A549 (cell line): ENCODE results near the gene TESMIN. TPM values are rescaled to one million over a fixed set of nuclear protein-coding genes. Genes with fewer than 3 reads are reported as not detected.

Experiments
- ATAC-seq, 2 experiments: fragments of 200-7000 bp in 1 of 2; fragments of >200 bp in 1 of 2; cut with Nextera tagmentation in 1 of 2; cut with Tn5 transposase in 1 of 2; 3 replicates each; pipeline versions ENCODE4 v1.8.0 to v1.9.1; 2018 to 2020; ENCODE audit warnings: mild to moderate bottlenecking in 1 of 2, moderate library complexity in 1 of 2
- CTCF ChIA-PET: fragments of 300-600 bp; sonication (Branson Sonifier 250); formaldehyde crosslinking; extraction: SDS; loops from one replicate; lab custom pipeline; 2021; ENCODE audit warnings: antibody characterized with exemption, inconsistent platforms; lab: Yijun Ruan, JAX
- POLR2A ChIA-PET: fragments of 350-600 bp; formaldehyde crosslinking; extraction: SDS; loops from one replicate; lab custom pipeline; 2021; ENCODE audit warnings: antibody characterized with exemption, inconsistent platforms; lab: Yijun Ruan, JAX
- DNase-seq, 2 experiments: peaks; one replicate each; pipeline versions ENCODE4 v3.0.0 to v3.0.0-alpha.2; 2011 to 2016; ENCODE audit warnings: low read depth in 1 of 2, low spot score in 1 of 2
- FAIRE-seq: peaks from 2 replicates; lab custom pipeline; 2011; peaks lifted over from hg19 to GRCh38; lab: Jason Lieb, UNC
- H3K27ac ChIP-seq, 2 experiments: fragments of >200 bp; sonication (Bioruptor Twin); formaldehyde crosslinking; 3 replicates each; pipeline ENCODE4 v1.5.1; 2016 to 2017
- H3K4me1 ChIP-seq: fragments of >200 bp; sonication (Bioruptor Twin); formaldehyde crosslinking; 3 replicates; pipeline ENCODE4 v1.6.1; 2016
- H3K4me2 ChIP-seq: fragments of >200 bp; sonication (Bioruptor Twin); formaldehyde crosslinking; 3 replicates; pipeline ENCODE4 v1.6.1; 2016
- H3K4me3 ChIP-seq: fragments of >200 bp; sonication (Bioruptor Twin); formaldehyde crosslinking; 3 replicates; pipeline ENCODE4 v1.5.1; 2016
- H3K9me3 ChIP-seq: fragments of >200 bp; sonication (Bioruptor Twin); formaldehyde crosslinking; 3 replicates; pipeline ENCODE4 v1.6.1; 2016
- CBX2 ChIP-seq: fragments of 200-600 bp; sonication (generic); IDR thresholded peaks from 2 replicates; pipeline ENCODE4 v1.6.1; 2016; ENCODE audit warnings: low read depth, mild to moderate bottlenecking, borderline replicate concordance
- CBX8 ChIP-seq: fragments of 200-600 bp; sonication (generic); IDR thresholded peaks from 2 replicates; pipeline ENCODE4 v1.6.1; 2016
- CEBPB ChIP-seq, 2 experiments: fragments of >200 bp in 1 of 2; sonication (Bioruptor Twin) in 1 of 2; formaldehyde crosslinking in 1 of 2; IDR thresholded peaks; 2 replicates each; pipeline ENCODE4 v1.6.1; 2012 to 2016
- CHD2 ChIP-seq: fragments of 150-350 bp; IDR thresholded peaks from 2 replicates; pipeline ENCODE4 v1.6.1; 2014; ENCODE audit warnings: low read length; ENCODE audit not compliant: partially characterized antibody
- CHD4 ChIP-seq: fragments of 200-600 bp; sonication (generic); IDR thresholded peaks from 2 replicates; pipeline ENCODE4 v1.6.1; 2016; ENCODE audit warnings: antibody characterized with exemption, mild to moderate bottlenecking, borderline replicate concordance
- HOXA7 ChIP-seq: fragments of 250-450 bp; sonication (Bioruptor Pico); IDR thresholded peaks from 2 replicates; pipeline ENCODE4 v1.5.0; 2020; ENCODE audit warnings: mild to moderate bottlenecking, moderate library complexity
- KDM1A ChIP-seq: fragments of 200-600 bp; sonication (generic); IDR thresholded peaks from 2 replicates; pipeline ENCODE4 v1.6.1; 2016; ENCODE audit warnings: low read depth, mild to moderate bottlenecking
- MAFK ChIP-seq: fragments of 450-650 bp; IDR thresholded peaks from 2 replicates; pipeline ENCODE4 v1.6.1; 2014; ENCODE audit not compliant: partially characterized antibody
- MAZ ChIP-seq: fragments of 150-350 bp; IDR thresholded peaks from 2 replicates; pipeline ENCODE4 v1.6.1; 2014; ENCODE audit warnings: antibody characterized with exemption, low read depth, low read length, borderline replicate concordance
- NFE2L2 ChIP-seq: fragments of 150-350 bp; conservative IDR thresholded peaks from 2 replicates; pipeline ENCODE4 v1.6.1; 2014; ENCODE audit warnings: low read length
- PHF8 ChIP-seq: fragments of 200-600 bp; sonication (generic); IDR thresholded peaks from 2 replicates; pipeline ENCODE4 v1.6.1; 2016; ENCODE audit warnings: low read depth, mild to moderate bottlenecking, antibody characterized with exemption, moderate library complexity, borderline replicate concordance
- RAD21 ChIP-seq, 2 experiments: fragments of >200 bp in 1 of 2; sonication (Bioruptor Twin) in 1 of 2; formaldehyde crosslinking in 1 of 2; IDR thresholded peaks in 1 of 2; conservative IDR thresholded peaks in 1 of 2; 2 replicates in 1 of 2; 3 replicates in 1 of 2; pipeline ENCODE4 v1.6.1; 2012 to 2018; ENCODE audit warnings: inconsistent platforms in 1 of 2
- RCOR1 ChIP-seq: fragments of 150-350 bp; IDR thresholded peaks from 2 replicates; pipeline ENCODE4 v1.6.1; 2014; ENCODE audit warnings: antibody characterized with exemption, low read length, low read depth
- RFX5 ChIP-seq: fragments of 450-650 bp; IDR thresholded peaks from 2 replicates; pipeline ENCODE4 v1.7.1; 2014; ENCODE audit warnings: antibody characterized with exemption, mild to moderate bottlenecking, moderate library complexity
- RNF2 ChIP-seq: fragments of 200-600 bp; sonication (generic); IDR thresholded peaks from 2 replicates; pipeline ENCODE4 v1.6.1; 2016; ENCODE audit warnings: low read depth, mild to moderate bottlenecking, antibody characterized with exemption, moderate library complexity, borderline replicate concordance
- TFCP2L1 ChIP-seq: fragments of 250-450 bp; sonication (Bioruptor Pico); IDR thresholded peaks from 2 replicates; pipeline ENCODE4 v1.5.0; 2021; ENCODE audit warnings: mild to moderate bottlenecking
- TP53 ChIP-seq: fragments of 250-450 bp; sonication (Bioruptor Pico); IDR thresholded peaks from 2 replicates; pipeline ENCODE4 v1.5.0; 2021; ENCODE audit warnings: mild to moderate bottlenecking, moderate library complexity
- ZFP36 ChIP-seq: fragments of 450-650 bp; IDR thresholded peaks from 2 replicates; pipeline ENCODE4 v1.6.1; 2014; ENCODE audit warnings: borderline replicate concordance; ENCODE audit not compliant: partially characterized antibody
- WGBS: methylation state at CpG from one replicate; pipeline ENCODE4 v1.1.6; 2017; ENCODE audit errors: missing lambda C conversion rate; 5-methylcytosine and 5-hydroxymethylcytosine counted together
- polyA plus RNA-seq, 4 experiments: library from polyadenylated mRNA; depleted of rRNA in 3 of 4; stranded (reverse); fragments of >200 nt; fragmentation: RNase III in 1 of 4; extraction: RNeasy Plus Mini Kit Qiagen cat#74134 plus additional on column Dnase treatment in 1 of 4; gene quantifications; 2 replicates in 3 of 4; 3 replicates in 1 of 4; pipeline ENCODE4 v1.2.3, GENCODE V29; 2011 to 2017
- TF ChIP-seq, protein P1 (sequence below): fragments of 450-650 bp; IDR thresholded peaks from 2 replicates; pipeline ENCODE4 v1.6.1; 2014; ENCODE audit warnings: antibody characterized with exemption
- TF ChIP-seq, protein P2 (sequence below): IDR thresholded peaks from 2 replicates; pipeline ENCODE4 v1.6.1; 2012
- TF ChIP-seq, protein P3 (sequence below): fragments of >200 bp; sonication (Bioruptor Twin); formaldehyde crosslinking; IDR thresholded peaks from 2 replicates; pipeline ENCODE4 v1.6.1; 2016
- TF ChIP-seq, protein P4 (sequence below): fragments of 200-600 bp; sonication (generic); IDR thresholded peaks from 2 replicates; pipeline ENCODE4 v1.6.1; 2016; ENCODE audit warnings: antibody characterized with exemption, mild to moderate bottlenecking, moderate library complexity

TESMIN gene
- polyA plus RNA-seq, 2 of the 4 experiments (the other 2 are of a cell fraction) = 4.5 to 5.2 TPM

DNA sequence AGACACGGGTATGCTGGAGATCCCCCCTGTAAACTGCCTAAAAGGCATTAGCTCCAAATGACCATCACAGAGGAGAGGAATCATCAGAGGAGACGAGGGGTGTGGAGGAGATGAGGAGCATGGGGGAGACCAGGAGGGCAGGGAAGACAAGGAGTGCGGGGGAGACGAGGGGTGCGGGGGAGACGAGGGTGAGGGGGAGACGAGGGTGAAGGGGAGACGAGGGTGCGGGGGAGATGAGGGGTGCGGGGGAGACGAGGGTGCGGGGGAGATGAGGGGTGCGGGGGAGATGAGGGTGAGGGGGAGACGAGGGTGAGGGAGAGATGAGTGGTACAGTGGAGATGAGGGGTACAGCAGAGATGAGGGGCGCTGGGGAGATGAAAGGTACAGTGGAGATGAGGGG, 84.5 kb downstream of the TESMIN start:
- H3K4me3 ChIP-seq = no peak overlapping the region
- no peak overlapping the region for H3K27ac ChIP-seq
- TF ChIP-seq MAFK = no peak
- TF ChIP-seq RAD21 (conservative IDR thresholded peaks at IDR 0.05 in 1 of 2, IDR thresholded peaks at IDR 0.05 in 1 of 2) = no peak
- no peak for TF ChIP-seq KDM1A
- TF ChIP-seq ZFP36 = no peak
- TF ChIP-seq CHD2 = no peak
- TF ChIP-seq, protein P1, sequence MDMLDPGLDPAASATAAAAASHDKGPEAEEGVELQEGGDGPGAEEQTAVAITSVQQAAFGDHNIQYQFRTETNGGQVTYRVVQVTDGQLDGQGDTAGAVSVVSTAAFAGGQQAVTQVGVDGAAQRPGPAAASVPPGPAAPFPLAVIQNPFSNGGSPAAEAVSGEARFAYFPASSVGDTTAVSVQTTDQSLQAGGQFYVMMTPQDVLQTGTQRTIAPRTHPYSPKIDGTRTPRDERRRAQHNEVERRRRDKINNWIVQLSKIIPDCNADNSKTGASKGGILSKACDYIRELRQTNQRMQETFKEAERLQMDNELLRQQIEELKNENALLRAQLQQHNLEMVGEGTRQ = no peak
- no peak for TF ChIP-seq RNF2
- no peak for TF ChIP-seq MAZ
- TF ChIP-seq PHF8 = no peak
- TF ChIP-seq CBX8 = no peak
- TF ChIP-seq RCOR1 = no peak
- TF ChIP-seq, protein P2, sequence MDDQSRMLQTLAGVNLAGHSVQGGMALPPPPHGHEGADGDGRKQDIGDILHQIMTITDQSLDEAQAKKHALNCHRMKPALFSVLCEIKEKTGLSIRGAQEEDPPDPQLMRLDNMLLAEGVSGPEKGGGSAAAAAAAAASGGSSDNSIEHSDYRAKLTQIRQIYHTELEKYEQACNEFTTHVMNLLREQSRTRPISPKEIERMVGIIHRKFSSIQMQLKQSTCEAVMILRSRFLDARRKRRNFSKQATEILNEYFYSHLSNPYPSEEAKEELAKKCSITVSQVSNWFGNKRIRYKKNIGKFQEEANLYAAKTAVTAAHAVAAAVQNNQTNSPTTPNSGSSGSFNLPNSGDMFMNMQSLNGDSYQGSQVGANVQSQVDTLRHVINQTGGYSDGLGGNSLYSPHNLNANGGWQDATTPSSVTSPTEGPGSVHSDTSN = no peak
- TF ChIP-seq TP53 = no peak
- no peak for TF ChIP-seq CHD4
- no peak for TF ChIP-seq HOXA7
- TF ChIP-seq, protein P3, sequence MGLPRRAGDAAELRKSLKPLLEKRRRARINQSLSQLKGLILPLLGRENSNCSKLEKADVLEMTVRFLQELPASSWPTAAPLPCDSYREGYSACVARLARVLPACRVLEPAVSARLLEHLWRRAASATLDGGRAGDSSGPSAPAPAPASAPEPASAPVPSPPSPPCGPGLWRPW = no peak
- no peak for TF ChIP-seq CEBPB (IDR thresholded peaks at IDR 0.05)
- no peak for TF ChIP-seq NFE2L2
- TF ChIP-seq, protein P4, sequence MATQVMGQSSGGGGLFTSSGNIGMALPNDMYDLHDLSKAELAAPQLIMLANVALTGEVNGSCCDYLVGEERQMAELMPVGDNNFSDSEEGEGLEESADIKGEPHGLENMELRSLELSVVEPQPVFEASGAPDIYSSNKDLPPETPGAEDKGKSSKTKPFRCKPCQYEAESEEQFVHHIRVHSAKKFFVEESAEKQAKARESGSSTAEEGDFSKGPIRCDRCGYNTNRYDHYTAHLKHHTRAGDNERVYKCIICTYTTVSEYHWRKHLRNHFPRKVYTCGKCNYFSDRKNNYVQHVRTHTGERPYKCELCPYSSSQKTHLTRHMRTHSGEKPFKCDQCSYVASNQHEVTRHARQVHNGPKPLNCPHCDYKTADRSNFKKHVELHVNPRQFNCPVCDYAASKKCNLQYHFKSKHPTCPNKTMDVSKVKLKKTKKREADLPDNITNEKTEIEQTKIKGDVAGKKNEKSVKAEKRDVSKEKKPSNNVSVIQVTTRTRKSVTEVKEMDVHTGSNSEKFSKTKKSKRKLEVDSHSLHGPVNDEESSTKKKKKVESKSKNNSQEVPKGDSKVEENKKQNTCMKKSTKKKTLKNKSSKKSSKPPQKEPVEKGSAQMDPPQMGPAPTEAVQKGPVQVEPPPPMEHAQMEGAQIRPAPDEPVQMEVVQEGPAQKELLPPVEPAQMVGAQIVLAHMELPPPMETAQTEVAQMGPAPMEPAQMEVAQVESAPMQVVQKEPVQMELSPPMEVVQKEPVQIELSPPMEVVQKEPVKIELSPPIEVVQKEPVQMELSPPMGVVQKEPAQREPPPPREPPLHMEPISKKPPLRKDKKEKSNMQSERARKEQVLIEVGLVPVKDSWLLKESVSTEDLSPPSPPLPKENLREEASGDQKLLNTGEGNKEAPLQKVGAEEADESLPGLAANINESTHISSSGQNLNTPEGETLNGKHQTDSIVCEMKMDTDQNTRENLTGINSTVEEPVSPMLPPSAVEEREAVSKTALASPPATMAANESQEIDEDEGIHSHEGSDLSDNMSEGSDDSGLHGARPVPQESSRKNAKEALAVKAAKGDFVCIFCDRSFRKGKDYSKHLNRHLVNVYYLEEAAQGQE = no peak
- no peak for TF ChIP-seq RFX5
- FAIRE-seq = no peak
- peak in 1 of 2 experiments; percentile 74; a peak in 2 of 6 replicates for ATAC-seq
- CTCF ChIA-PET = no interaction called here
- no peaks in the 10 kb centered on the region for H3K4me1 ChIP-seq
- whole genome bisulfite sequencing = 13% methylated on average over 6 of the region's 15 CpGs
- POLR2A ChIA-PET = no interaction called here
- DNase-seq = no peak
- H3K9me3 ChIP-seq = peaks cover 7% of the 10 kb centered on the region; the same call in 2 of the 3 replicates
- no peak overlapping the region for H3K4me2 ChIP-seq

DNA sequence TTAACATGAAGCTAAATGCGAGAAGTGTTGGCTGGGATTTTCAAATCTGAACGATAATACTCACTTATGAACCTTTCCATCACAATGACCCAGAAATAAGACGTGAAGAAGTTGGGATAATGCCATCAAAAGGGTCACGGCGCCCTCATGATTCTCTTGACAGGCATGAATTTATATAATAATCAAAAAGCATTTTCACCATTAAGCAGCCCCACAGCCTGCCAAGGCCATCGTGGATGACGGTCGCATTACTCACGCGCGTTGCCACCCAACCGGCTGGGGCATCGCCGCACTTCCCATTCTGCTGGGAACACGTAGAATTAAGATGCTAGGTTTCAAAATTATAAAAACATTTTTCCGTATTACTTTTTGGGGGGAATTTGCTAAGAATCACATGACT, 85.9 kb downstream of the TESMIN start:
- POLR2A ChIA-PET = no interaction called here

More for the DNA sequence above, 85.9 kb downstream of the TESMIN start:
- CTCF ChIA-PET = interaction anchor here (0.6 kb wide), 1 partner anchor 318 kb away, joined by 3 read pairs; no protein-coding TSS in a partner anchor
- TF ChIP-seq CBX2 (no peak), TFCP2L1 (no peak)
- TF ChIP-seq, all 56 proteins: peak for 0
- no peak overlapping the region for H3K4me3 ChIP-seq
- ATAC-seq (no peak), FAIRE-seq (no peak), DNase-seq (no peak)
- H3K4me2 ChIP-seq = no peak overlapping the region
- H3K4me1 ChIP-seq = no peaks in the 10 kb centered on the region
- no peak overlapping the region for H3K27ac ChIP-seq
- 57% methylated on average over 16 of the region's 16 CpGs for WGBS
- H3K9me3 ChIP-seq = peaks cover 8% of the 10 kb centered on the region; the same call in 2 of the 3 replicates
